Esophagus muscularis mucosa (tissue), 4 donors: Measurements from ENCODE around the gene SOD3. TPM values are rescaled to one million over a fixed set of nuclear protein-coding genes. Genes with fewer than 3 reads are reported as not detected.

Experiments
- DNase-seq: peaks from one replicate; pipeline ENCODE4 v3.0.0-alpha.2; 2017; ENCODE audit errors: extremely low spot score
- H3K27ac ChIP-seq, 4 donors: fragments of 200-600 bp; sonication (generic); replicated peaks in 1 of 4; 1 replicate in 3 of 4; 2 replicates in 1 of 4; pipeline ENCODE4 v1.5.1; 2016 to 2019; ENCODE audit warnings: mild to moderate bottlenecking in 1 of 4
- H3K27me3 ChIP-seq, 4 donors: fragments of 200-600 bp; sonication (generic); one replicate each; pipeline versions ENCODE4 v1.5.1 to v1.6.0; 2016 to 2019
- H3K36me3 ChIP-seq, 4 donors: fragments of 200-600 bp; sonication (generic); one replicate each; pipeline ENCODE4 v1.5.1; 2016 to 2019
- H3K4me1 ChIP-seq, 4 donors: fragments of 200-600 bp; sonication (generic); one replicate each; pipeline ENCODE4 v1.5.1; 2016 to 2019
- H3K4me3 ChIP-seq, 4 donors: fragments of 200-600 bp; sonication (generic); 1 replicate in 2 of 4; 2 replicates in 2 of 4; pipeline ENCODE4 v1.5.1; 2016 to 2019; ENCODE audit warnings: mild to moderate bottlenecking in 4 of 4, moderate library complexity in 1 of 4
- H3K9me3 ChIP-seq, 4 donors: fragments of 200-600 bp; sonication (generic); 1 replicate in 3 of 4; 2 replicates in 1 of 4; pipeline ENCODE4 v1.5.1; 2016 to 2019
- CTCF ChIP-seq, 3 experiments: fragments of 200-600 bp in 2 of 3; fragments of 450-650 bp in 1 of 3; sonication (generic) in 2 of 3; IDR thresholded peaks; one replicate each; pipeline ENCODE4 v1.5.1; 2017 to 2019; ENCODE audit warnings: antibody characterized with exemption in 3 of 3, mild to moderate bottlenecking in 2 of 3, moderate library complexity in 1 of 3
- EP300 ChIP-seq: sonication (generic); formaldehyde crosslinking; IDR thresholded peaks from one replicate; pipeline ENCODE4 v1.6.1; 2017; ENCODE audit warnings: antibody characterized with exemption
- POLR2A ChIP-seq: fragments of 450-650 bp; IDR thresholded peaks from one replicate; pipeline ENCODE4 v1.6.1; 2017; ENCODE audit warnings: antibody characterized with exemption, moderate library complexity, mild to moderate bottlenecking, low read depth
- POLR2AphosphoS5 ChIP-seq, 2 donors: sonication (generic); formaldehyde crosslinking; IDR thresholded peaks; one replicate each; pipeline ENCODE4 v1.6.1; 2017; ENCODE audit warnings: antibody characterized with exemption in 2 of 2
- WGBS: methylation state at CpG from one replicate; pipeline ENCODE4 v1.1.5; 2018; 5-methylcytosine and 5-hydroxymethylcytosine counted together
- intact Hi-C: fragments of 100-400 bp; cut with DNase I; formaldehyde crosslinking; loops from one replicate; pipeline ENCODE4 v1.15.1; 2023
- total RNA-seq, 4 donors: library from RNA; depleted of rRNA; stranded (reverse); fragments of >200 nt; gene quantifications; one replicate each; pipeline versions ENCODE4 v1.1.0 to v1.2.1, GENCODE V29; 2016

Gene SOD3
- total RNA-seq, 4 donors from 2014 or later: 404 to 1,012 (median 570) TPM

DNA sequence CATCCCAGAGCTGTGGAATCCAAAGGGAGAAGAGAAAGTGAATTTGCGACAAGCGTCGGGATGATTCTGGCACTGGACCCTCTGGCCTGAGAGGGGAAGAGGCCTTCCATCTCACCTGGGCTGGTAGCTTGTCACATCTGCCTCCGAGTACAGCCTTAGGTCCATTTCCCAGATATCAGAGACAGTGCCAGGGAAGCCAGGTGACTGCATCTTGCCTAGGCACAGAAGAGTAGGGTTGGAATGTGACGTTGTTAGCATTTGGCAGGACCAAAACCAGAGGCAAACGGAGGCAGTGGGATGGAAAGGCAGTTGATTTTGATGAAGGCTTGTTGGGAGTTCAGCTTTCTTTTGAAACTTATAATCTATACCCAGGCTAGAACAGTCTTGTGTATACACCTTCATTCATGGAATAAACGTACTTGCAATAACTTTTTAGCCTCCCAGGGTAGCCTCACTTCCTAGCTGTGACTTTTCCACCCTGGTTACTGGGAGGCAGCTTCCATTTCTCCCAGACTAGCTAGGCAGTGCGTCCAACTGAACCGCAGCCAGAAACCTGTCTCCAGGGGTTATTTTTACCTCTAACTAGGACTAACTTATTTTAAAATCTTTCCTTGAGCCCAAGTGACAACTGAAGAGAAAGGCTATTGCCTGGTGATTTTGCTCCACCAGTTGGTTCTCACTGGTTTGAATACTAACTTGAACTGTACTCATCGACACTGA is 5.9 kb downstream of the SOD3 start:
- H3K9me3 ChIP-seq: no peaks in the 10 kb centered on the region
- TF ChIP-seq CTCF (IDR thresholded peaks at IDR 0.05): no peak
- no peak for TF ChIP-seq POLR2A
- no peak for TF ChIP-seq EP300
- peak in 1 of 2 donors; percentile 14 for TF ChIP-seq POLR2AphosphoS5 (IDR thresholded peaks at IDR 0.05)
- H3K27ac ChIP-seq: peak overlapping the region; percentile 64 to 77 (median 68)
- peak overlapping the region in 3 of 4 donors; percentile 33 to 52 (median 36) for H3K4me3 ChIP-seq
- H3K36me3 ChIP-seq: peaks cover 0 to 10% (median 4%) of the 10 kb centered on the region in 4 donors
- WGBS: 46% methylated on average over 10 of the region's 10 CpGs
- intact Hi-C loops: no loop called here
- peaks cover 27 to 86% (median 75%) of the 10 kb centered on the region in 4 donors for H3K4me1 ChIP-seq
- no peaks in the 10 kb centered on the region for H3K27me3 ChIP-seq
- DNase-seq: peak; percentile 77

- intact Hi-C loops: no loop called here
Measured at GRCh38 chr4:24802648-24803047, 7.3 kb downstream of the SOD3 start.

DNA sequence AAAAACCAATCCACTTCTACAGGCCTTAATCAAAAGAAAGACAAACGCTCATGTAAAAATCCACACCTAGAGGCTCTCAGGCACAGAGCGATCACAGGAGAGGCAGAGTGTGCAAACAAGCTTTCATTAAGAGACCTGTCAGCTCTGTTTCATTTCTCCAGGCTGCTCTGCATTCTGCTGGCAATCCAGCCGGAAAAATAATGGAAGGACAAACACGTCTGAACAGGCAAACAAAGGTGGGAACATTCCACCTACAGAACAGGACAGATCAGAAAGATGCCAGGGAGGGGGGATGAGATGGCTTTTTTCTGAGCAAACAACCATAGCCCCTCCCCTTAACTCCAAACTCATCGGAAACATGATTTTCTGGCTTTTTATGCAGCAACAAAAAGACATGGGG is 9.7 kb downstream of the SOD3 start:
- Histone ChIP-seq H3K36me3 (peaks cover 0 to 28% (median 14%) of the 10 kb centered on the region in 4 donors), H3K4me1 (peaks cover 23 to 89% (median 78%) of the 10 kb centered on the region in 4 donors), H3K4me3 (no peak overlapping the region), H3K9me3 (no peaks in the 10 kb centered on the region), H3K27ac (peak overlapping the region; percentile 65 to 86 (median 81)), H3K27me3 (no peaks in the 10 kb centered on the region)
- DNase-seq: peak; percentile 84
- TF ChIP-seq POLR2AphosphoS5 (IDR thresholded peaks at IDR 0.05) (peak in 1 of 2 donors; percentile 35), EP300 (peak; percentile 5), POLR2A (no peak)
- intact Hi-C loops: no loop called here
- 65% methylated on average over 5 of the region's 5 CpGs for WGBS

More at GRCh38 chr4:24802648-24803047, 7.3 kb downstream of the SOD3 start:
- Histone ChIP-seq H3K27me3 (no peaks in the 10 kb centered on the region), H3K36me3 (peaks cover 0 to 21% (median 7%) of the 10 kb centered on the region in 4 donors), H3K27ac (no peak overlapping the region), H3K9me3 (no peaks in the 10 kb centered on the region), H3K4me3 (no peak overlapping the region), H3K4me1 (peaks cover 27 to 86% (median 74%) of the 10 kb centered on the region in 4 donors)
- peak; percentile 77 for DNase-seq
- TF ChIP-seq POLR2AphosphoS5 (IDR thresholded peaks at IDR 0.05): no peak
- TF ChIP-seq EP300: no peak
- TF ChIP-seq CTCF (IDR thresholded peaks at IDR 0.05): no peak
- no peak for TF ChIP-seq POLR2A
- 63% methylated on average over 6 of the region's 6 CpGs for WGBS

DNA sequence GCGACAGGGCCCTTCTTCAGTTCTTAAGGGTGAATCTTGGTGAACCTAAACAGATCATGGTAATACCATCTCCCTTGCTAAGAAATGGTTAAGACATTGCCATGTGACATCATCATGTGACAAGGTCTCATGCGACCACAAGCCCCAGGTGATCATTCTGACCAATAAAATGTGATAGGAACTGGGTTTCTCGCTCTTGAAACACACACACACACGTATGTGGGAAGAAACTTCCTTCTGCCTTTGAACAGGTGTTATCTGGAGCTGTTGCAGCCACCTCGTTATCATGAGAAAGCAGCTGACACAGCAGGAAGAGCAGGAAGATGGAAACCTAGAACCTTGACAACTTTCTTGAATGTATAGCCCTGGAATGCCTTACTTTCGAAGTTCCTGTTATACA is 10.2 kb downstream of the SOD3 start:
- H3K36me3 ChIP-seq: peaks cover 0 to 24% (median 14%) of the 10 kb centered on the region in 4 donors
- H3K4me3 ChIP-seq: no peak overlapping the region
- DNase-seq: peak; percentile 57
- 84% methylated on average over 6 of the region's 6 CpGs for WGBS
- TF ChIP-seq CTCF (IDR thresholded peaks at IDR 0.05) (no peak), EP300 (no peak), POLR2AphosphoS5 (IDR thresholded peaks at IDR 0.05) (no peak), POLR2A (no peak)
- H3K27ac ChIP-seq: peak overlapping the region; percentile 65 to 86 (median 81)
- intact Hi-C loops: no loop called here
- no peaks in the 10 kb centered on the region for H3K27me3 ChIP-seq
- H3K4me1 ChIP-seq: peaks cover 22 to 89% (median 76%) of the 10 kb centered on the region in 4 donors
- H3K9me3 ChIP-seq: no peaks in the 10 kb centered on the region

DNA sequence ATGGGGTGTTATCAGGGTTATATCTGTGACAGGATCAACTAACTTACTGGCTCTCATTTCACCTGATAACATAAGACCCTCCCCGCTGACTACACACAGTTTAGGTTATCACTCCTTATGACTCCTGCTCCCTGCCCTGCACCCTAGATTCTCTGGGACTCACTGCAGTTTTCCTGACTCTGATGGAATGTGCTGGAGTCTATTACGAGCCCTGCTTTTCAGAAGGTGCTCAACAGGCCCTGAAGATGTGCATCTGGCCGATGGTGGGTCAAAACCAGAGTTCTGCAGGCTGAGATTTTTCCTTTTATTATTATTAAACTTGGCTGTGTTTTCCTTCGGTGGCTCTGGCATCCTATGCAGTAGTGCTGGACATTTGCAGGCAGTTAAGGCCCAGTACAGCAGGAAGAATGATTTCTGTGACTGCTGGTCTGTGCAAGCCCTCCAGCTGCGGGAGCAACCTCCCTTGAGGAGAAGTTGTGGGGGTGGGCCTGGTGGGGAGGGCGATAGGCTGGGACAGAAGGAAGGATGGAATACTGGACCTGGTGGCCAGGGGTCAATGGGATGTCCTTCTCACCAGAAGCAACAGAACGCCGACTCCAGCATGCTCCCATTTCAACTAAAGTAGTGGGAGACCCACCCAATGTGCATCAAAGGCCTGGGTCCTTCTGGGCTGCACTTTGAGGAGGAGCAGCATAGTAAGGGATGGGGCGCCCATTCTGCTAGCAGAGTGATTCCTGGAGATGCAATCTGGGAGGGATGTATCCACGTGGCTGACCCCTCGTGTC is 11.0 kb downstream of the SOD3 start:
- peaks cover 18 to 89% (median 74%) of the 10 kb centered on the region in 4 donors for H3K4me1 ChIP-seq
- H3K4me3 ChIP-seq: no peak overlapping the region
- H3K27me3 ChIP-seq: no peaks in the 10 kb centered on the region
- TF ChIP-seq CTCF (IDR thresholded peaks at IDR 0.05) (no peak), POLR2AphosphoS5 (IDR thresholded peaks at IDR 0.05) (no peak), EP300 (no peak), POLR2A (no peak)
- peak; percentile 78 for DNase-seq
- no peaks in the 10 kb centered on the region for H3K9me3 ChIP-seq
- peaks cover 0 to 24% (median 14%) of the 10 kb centered on the region in 4 donors for H3K36me3 ChIP-seq
- intact Hi-C loops: no loop called here
- 81% methylated on average over 10 of the region's 11 CpGs for WGBS
- H3K27ac ChIP-seq: peak overlapping the region; percentile 74 to 86 (median 81)
